ENCODE measurements around the gene KRI1.

KRI1 gene

DNA sequence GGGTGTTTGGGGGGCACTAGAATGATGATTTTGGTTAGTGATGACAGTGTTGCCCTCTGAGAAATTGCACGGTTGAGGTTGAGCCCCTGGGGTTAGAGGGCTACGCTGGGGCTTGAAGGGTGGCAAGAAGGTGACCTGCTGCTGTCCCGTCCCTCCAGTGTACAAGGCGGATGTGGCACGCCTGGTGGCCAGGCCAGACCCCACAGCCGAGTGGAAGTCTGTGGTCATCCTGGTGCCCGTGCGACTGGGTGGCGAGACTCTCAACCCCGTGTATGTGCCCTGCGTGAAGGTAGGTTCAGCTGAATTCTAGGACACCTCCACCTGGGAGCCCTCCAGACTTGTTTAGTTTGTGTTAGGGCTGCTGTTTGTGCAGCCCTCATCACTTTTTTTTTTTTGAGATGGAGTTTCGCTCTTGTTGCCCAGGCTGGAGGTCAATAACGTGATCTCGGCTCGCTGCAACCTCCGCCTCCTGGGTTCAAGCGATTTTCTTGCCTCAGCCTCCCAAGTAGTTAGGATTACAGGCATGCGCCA, 17.0 kb downstream of the KRI1 start:
- peaks cover 7% of the 10 kb centered on the region for H3K4me1 ChIP-seq
- H3K27ac ChIP-seq, result no peak overlapping the region
- no peak overlapping the region for H3K4me3 ChIP-seq (ENCODE audit: low read depth, low read length)
- H3K9me3 ChIP-seq (ENCODE audit: control insufficient read depth, low read length), result no peaks in the 10 kb centered on the region
- peaks cover 13% of the 10 kb centered on the region for H3K79me2 ChIP-seq
- H3K4me2 ChIP-seq (ENCODE audit: low read length), result no peak overlapping the region
- no peaks in the 10 kb centered on the region for H3K27me3 ChIP-seq (ENCODE audit: control insufficient read depth, insufficient read depth, low read length)
- H2AFZ ChIP-seq, result no peak overlapping the region
- TF ChIP-seq, protein P1, sequence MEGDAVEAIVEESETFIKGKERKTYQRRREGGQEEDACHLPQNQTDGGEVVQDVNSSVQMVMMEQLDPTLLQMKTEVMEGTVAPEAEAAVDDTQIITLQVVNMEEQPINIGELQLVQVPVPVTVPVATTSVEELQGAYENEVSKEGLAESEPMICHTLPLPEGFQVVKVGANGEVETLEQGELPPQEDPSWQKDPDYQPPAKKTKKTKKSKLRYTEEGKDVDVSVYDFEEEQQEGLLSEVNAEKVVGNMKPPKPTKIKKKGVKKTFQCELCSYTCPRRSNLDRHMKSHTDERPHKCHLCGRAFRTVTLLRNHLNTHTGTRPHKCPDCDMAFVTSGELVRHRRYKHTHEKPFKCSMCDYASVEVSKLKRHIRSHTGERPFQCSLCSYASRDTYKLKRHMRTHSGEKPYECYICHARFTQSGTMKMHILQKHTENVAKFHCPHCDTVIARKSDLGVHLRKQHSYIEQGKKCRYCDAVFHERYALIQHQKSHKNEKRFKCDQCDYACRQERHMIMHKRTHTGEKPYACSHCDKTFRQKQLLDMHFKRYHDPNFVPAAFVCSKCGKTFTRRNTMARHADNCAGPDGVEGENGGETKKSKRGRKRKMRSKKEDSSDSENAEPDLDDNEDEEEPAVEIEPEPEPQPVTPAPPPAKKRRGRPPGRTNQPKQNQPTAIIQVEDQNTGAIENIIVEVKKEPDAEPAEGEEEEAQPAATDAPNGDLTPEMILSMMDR (IDR thresholded peaks at IDR 0.05), result no peak
- no peaks in the 10 kb centered on the region for H3K36me3 ChIP-seq (ENCODE audit: control insufficient read depth, insufficient read depth, low read length)
- no peak overlapping the region for H3K9ac ChIP-seq

DNA sequence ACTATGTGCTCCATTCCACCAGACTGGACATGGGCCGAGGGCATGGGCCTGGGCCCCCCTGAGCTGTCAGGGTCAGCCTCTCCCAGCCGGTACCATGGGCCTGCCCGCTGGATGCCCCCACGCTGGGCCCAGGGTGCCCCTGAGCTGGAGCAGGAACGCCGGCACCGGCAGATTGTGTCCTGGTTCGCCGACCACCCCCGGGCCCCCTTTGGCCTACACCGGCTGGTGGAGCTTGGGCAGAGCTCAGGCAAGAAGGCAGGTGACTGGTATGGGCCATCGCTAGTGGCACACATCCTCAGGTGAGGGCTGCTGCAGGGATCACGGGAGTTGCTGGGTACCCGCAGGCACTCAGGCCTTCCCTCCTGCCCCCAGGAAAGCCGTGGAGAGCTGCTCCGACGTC, 19.0 kb downstream of the KRI1 start:
- H3K79me2 ChIP-seq, result peaks cover 13% of the 10 kb centered on the region
- TF ChIP-seq, protein P1 (IDR thresholded peaks at IDR 0.05), result no peak
- H2AFZ ChIP-seq, result no peak overlapping the region
- no peak overlapping the region for H3K4me2 ChIP-seq (ENCODE audit: low read length)
- H3K9me3 ChIP-seq (ENCODE audit: control insufficient read depth, low read length), result no peaks in the 10 kb centered on the region
- peaks cover 7% of the 10 kb centered on the region for H3K4me1 ChIP-seq
- no peak overlapping the region for H3K27ac ChIP-seq
- no peak overlapping the region for H3K9ac ChIP-seq
- no peaks in the 10 kb centered on the region for H3K27me3 ChIP-seq (ENCODE audit: control insufficient read depth, insufficient read depth, low read length)
- no peak overlapping the region for H3K4me3 ChIP-seq (ENCODE audit: low read depth, low read length)
- no peaks in the 10 kb centered on the region for H3K36me3 ChIP-seq (ENCODE audit: control insufficient read depth, insufficient read depth, low read length)

DNA sequence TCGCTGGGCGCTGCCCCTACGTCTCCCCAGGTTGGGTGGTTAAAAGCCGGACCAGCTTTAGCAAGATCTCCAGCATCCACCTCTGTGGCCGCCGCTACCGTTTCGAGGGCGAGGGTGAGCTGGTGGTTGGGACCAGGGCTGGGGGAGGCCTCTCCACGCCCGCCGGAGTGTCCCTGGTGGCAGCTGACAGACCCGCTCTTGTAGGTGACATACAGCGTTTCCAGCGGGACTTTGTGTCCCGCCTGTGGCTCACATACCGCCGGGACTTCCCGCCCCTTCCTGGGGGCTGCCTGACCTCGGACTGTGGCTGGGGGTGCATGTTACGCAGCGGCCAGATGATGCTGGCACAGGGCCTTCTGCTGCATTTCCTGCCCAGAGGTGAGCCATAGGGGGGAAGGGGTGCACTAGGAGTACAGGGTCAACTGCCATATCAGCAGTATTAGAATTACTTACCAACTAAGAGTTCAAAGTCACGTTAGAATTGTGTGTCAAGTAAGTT, 21.0 kb downstream of the KRI1 start:
- TF ChIP-seq, protein P1 (IDR thresholded peaks at IDR 0.05), result no peak
- peaks cover 13% of the 10 kb centered on the region for H3K79me2 ChIP-seq
- H3K36me3 ChIP-seq (ENCODE audit: control insufficient read depth, insufficient read depth, low read length), result no peaks in the 10 kb centered on the region
- H3K9ac ChIP-seq, result no peak overlapping the region
- H3K27ac ChIP-seq, result peak overlapping the region; percentile 88
- no peaks in the 10 kb centered on the region for H3K27me3 ChIP-seq (ENCODE audit: control insufficient read depth, insufficient read depth, low read length)
- H3K4me1 ChIP-seq, result peaks cover 7% of the 10 kb centered on the region
- H3K9me3 ChIP-seq (ENCODE audit: control insufficient read depth, low read length), result no peaks in the 10 kb centered on the region
- H3K4me2 ChIP-seq (ENCODE audit: low read length), result peak overlapping the region; percentile 94
- no peak overlapping the region for H2AFZ ChIP-seq
- H3K4me3 ChIP-seq (ENCODE audit: low read depth, low read length), result peak overlapping the region; percentile 79

DNA sequence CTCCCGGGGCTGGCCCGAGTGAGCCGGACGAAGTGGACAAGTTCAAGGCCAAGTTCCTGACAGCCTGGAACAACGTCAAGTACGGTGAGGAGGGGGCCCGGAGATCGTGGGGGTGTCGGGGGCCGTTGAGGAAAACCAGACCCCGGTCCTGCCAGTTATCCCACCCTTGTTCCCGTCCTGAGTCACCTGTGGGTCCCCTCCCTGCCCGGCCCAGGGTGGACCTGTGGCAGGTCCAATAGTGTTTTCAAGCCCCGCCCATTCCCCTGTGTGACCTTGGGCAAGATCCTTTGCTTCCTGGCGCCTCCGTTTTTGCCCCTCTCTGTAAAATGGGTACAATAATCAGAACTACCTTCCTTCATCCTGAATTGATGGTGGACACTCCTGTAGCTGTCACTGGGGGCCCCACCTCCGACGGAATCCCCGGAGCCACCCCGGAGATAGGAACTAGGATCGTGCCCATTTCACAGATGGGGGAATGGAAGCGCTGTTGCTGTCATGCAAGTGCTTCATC, 21.5 kb downstream of the KRI1 start:
- H3K27ac ChIP-seq, result peak overlapping the region; percentile 88
- H3K36me3 ChIP-seq (ENCODE audit: control insufficient read depth, insufficient read depth, low read length), result no peaks in the 10 kb centered on the region
- H3K9ac ChIP-seq, result peak overlapping the region; percentile 91
- peak overlapping the region; percentile 94 for H3K4me2 ChIP-seq (ENCODE audit: low read length)
- peak overlapping the region; percentile 79 for H3K4me3 ChIP-seq (ENCODE audit: low read depth, low read length)
- H3K9me3 ChIP-seq (ENCODE audit: control insufficient read depth, low read length), result no peaks in the 10 kb centered on the region
- H3K79me2 ChIP-seq, result peaks cover 13% of the 10 kb centered on the region
- H3K27me3 ChIP-seq (ENCODE audit: control insufficient read depth, insufficient read depth, low read length), result no peaks in the 10 kb centered on the region
- TF ChIP-seq, protein P1 (IDR thresholded peaks at IDR 0.05), result no peak
- H2AFZ ChIP-seq, result peak overlapping the region; percentile 95
- peaks cover 7% of the 10 kb centered on the region for H3K4me1 ChIP-seq

Data from parathyroid adenoma (tissue), 2 donors.